ENCODE results near the gene LINC00237. TPM values are rescaled to one million over a fixed set of nuclear protein-coding genes. Genes with fewer than 3 reads are reported as not detected.

LINC00237 gene
- total RNA-seq, 1 donor from 2014 or later, result not detected

GRCh38 chr20:21113697-21114096 is 7.5 kb upstream of the LINC00237 start:
- H3K4me3 ChIP-seq (ENCODE audit: low read depth, low read length), result no peak overlapping the region
- no peaks in the 10 kb centered on the region for H3K36me3 ChIP-seq (ENCODE audit: control insufficient read depth, insufficient read depth, low read length)
- no peaks in the 10 kb centered on the region for H3K27me3 ChIP-seq (ENCODE audit: control insufficient read depth, insufficient read depth, low read length)
- DNase-seq (ENCODE audit: low read depth) (no peak), FAIRE-seq (no peak)
- no peak for TF ChIP-seq CTCF (IDR thresholded peaks at IDR 0.05; ENCODE audit: insufficient read depth, low read length, severe bottlenecking)

DNA sequence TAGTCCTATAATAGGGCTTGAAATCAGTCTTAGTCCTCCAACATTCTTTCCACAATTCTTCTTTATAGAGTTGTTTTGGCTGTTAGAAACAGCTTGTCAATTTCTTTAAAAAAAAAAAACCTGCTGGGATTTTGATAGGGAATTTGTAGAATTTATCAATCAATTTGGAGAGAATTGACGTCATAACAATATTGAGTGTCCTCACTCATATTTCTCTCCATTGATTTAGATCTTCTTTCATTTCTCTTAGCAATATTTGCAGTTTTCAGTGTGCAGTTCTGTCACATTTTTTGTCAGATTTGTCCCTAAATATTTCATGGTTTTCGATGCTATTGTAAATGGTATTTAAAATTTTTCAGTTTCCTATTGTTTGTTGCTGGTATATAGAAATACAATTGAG is 5.3 kb upstream of the LINC00237 start:
- Histone ChIP-seq H3K36me3 (ENCODE audit: control insufficient read depth, insufficient read depth, low read length) (no peaks in the 10 kb centered on the region), H3K4me3 (ENCODE audit: low read depth, low read length) (no peak overlapping the region), H3K27me3 (ENCODE audit: control insufficient read depth, insufficient read depth, low read length) (peaks cover 4% of the 10 kb centered on the region)
- DNase-seq (ENCODE audit: low read depth) (no peak), FAIRE-seq (no peak)
- TF ChIP-seq CTCF (IDR thresholded peaks at IDR 0.05; ENCODE audit: insufficient read depth, low read length, severe bottlenecking), result no peak

- TF ChIP-seq CTCF (IDR thresholded peaks at IDR 0.05; ENCODE audit: insufficient read depth, low read length, severe bottlenecking), result no peak
- peaks cover 10% of the 10 kb centered on the region for H3K27me3 ChIP-seq (ENCODE audit: control insufficient read depth, insufficient read depth, low read length)
- H3K4me3 ChIP-seq (ENCODE audit: low read depth, low read length), result no peak overlapping the region
- no peaks in the 10 kb centered on the region for H3K36me3 ChIP-seq (ENCODE audit: control insufficient read depth, insufficient read depth, low read length)
- FAIRE-seq (no peak), DNase-seq (ENCODE audit: low read depth) (no peak)
Observed at GRCh38 chr20:21110811-21111210, 4.7 kb upstream of the LINC00237 start.

- TF ChIP-seq CTCF (IDR thresholded peaks at IDR 0.05; ENCODE audit: insufficient read depth, low read length, severe bottlenecking), result no peak
- Histone ChIP-seq H3K4me3 (ENCODE audit: low read depth, low read length) (no peak overlapping the region), H3K27me3 (ENCODE audit: control insufficient read depth, insufficient read depth, low read length) (peaks cover 24% of the 10 kb centered on the region), H3K36me3 (ENCODE audit: control insufficient read depth, insufficient read depth, low read length) (no peaks in the 10 kb centered on the region)
- FAIRE-seq, result no peak
- no peak for DNase-seq (ENCODE audit: low read depth)
Observed at GRCh38 chr20:21109144-21109543, 3.0 kb upstream of the LINC00237 start.

- FAIRE-seq (no peak), DNase-seq (ENCODE audit: low read depth) (no peak)
- Histone ChIP-seq H3K36me3 (ENCODE audit: control insufficient read depth, insufficient read depth, low read length) (no peaks in the 10 kb centered on the region), H3K27me3 (ENCODE audit: control insufficient read depth, insufficient read depth, low read length) (peaks cover 56% of the 10 kb centered on the region), H3K4me3 (ENCODE audit: low read depth, low read length) (no peak overlapping the region)
- no peak for TF ChIP-seq CTCF (IDR thresholded peaks at IDR 0.05; ENCODE audit: insufficient read depth, low read length, severe bottlenecking)
Observed at GRCh38 chr20:21105429-21106170, 558 bp downstream of the LINC00237 start.

DNA sequence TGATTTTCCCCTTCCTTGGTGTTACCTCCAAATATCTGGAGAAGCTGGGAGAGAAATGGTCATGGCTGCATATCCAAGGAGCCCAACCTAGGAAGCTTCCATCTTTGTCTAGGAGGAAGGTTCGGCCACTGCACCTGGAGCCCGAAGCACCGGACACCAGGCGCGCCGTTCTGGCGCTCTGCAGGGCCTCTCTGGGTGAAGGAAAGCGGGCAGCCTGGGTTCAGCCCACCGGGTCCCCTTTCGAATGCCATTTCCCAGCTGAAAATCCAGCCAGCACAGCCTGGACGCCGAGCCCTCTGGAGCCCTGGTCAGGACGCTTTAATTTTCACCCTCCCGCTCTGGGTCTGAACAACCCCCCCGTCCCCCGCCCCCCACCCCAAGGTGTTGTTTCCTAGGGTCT is 1.2 kb downstream of the LINC00237 start:
- Histone ChIP-seq H3K36me3 (ENCODE audit: control insufficient read depth, insufficient read depth, low read length) (no peaks in the 10 kb centered on the region), H3K27me3 (ENCODE audit: control insufficient read depth, insufficient read depth, low read length) (peaks cover 62% of the 10 kb centered on the region), H3K4me3 (ENCODE audit: low read depth, low read length) (no peak overlapping the region)
- no peak for TF ChIP-seq CTCF (IDR thresholded peaks at IDR 0.05; ENCODE audit: insufficient read depth, low read length, severe bottlenecking)
- DNase-seq (ENCODE audit: low read depth) (no peak), FAIRE-seq (no peak)
